K562 (cell line): ENCODE data around the gene PODN. TPM values are rescaled to one million over a fixed set of nuclear protein-coding genes. Genes with fewer than 3 reads are reported as not detected.

Experiments used
- ATAC-seq: fragments of 200-7000 bp; cut with Tn5 transposase; 3 replicates; pipeline ENCODE4 v1.9.1; 2020; ENCODE audit warnings: moderate library complexity
- BruUV-seq: library from RNA; stranded (reverse); fragments of 400-500 nt; replicated peaks from 2 replicates; lab custom pipeline; 2021; lab: Mats Ljungman, UMichigan
- CTCF ChIA-PET: fragments of 300-600 bp; formaldehyde crosslinking; extraction: SDS; loops from one replicate; lab custom pipeline; 2021; ENCODE audit warnings: low intra/inter-chr PET ratio; lab: Yijun Ruan, JAX
- POLR2A ChIA-PET: fragments of 300-600, 350-650 bp; sonication (Branson Sonifier 250); formaldehyde crosslinking; extraction: SDS; loops from one replicate; lab custom pipeline; 2021; ENCODE audit warnings: antibody characterized with exemption, inconsistent platforms; lab: Yijun Ruan, JAX
- DNase-seq, 4 experiments: peaks; one replicate each; pipeline versions ENCODE4 v3.0.0 to v3.0.0-alpha.2; 2011 to 2018; ENCODE audit warnings: low spot score in 3 of 4, mixed read lengths in 3 of 4; ENCODE audit errors: extremely low read depth in 1 of 4
- FAIRE-seq: peaks from 2 replicates; lab custom pipeline; 2011; peaks lifted over from hg19 to GRCh38; lab: Jason Lieb, UNC
- H2AFZ ChIP-seq: 2 replicates; pipeline ENCODE4 v1.6.0; 2011; ENCODE audit warnings: low read depth, low read length, control low read depth, inconsistent platforms
- H3K27ac ChIP-seq: fragments of 200-600 bp; 3 replicates; pipeline ENCODE4 v1.8.0; 2011; ENCODE audit warnings: low read depth, mild to moderate bottlenecking, control low read depth, inconsistent platforms, low read length, moderate library complexity, mixed read lengths; ENCODE audit errors: extremely low read depth
- H3K27me3 ChIP-seq, 2 experiments: fragments of 300-600 bp in 1 of 2; 2 replicates in 1 of 2; 3 replicates in 1 of 2; pipeline versions ENCODE4 v1.6.0 to v1.8.0; 2011; ENCODE audit warnings: inconsistent platforms in 2 of 2, low read length in 2 of 2, mild to moderate bottlenecking in 1 of 2, mixed read lengths in 1 of 2, moderate library complexity in 1 of 2; ENCODE audit not compliant: control insufficient read depth in 2 of 2, insufficient read depth in 2 of 2
- H3K36me3 ChIP-seq: fragments of 300-600 bp; 3 replicates; pipeline ENCODE4 v1.8.0; 2011; ENCODE audit warnings: mild to moderate bottlenecking, low read length, inconsistent platforms; ENCODE audit not compliant: control insufficient read depth, insufficient read depth
- H3K4me1 ChIP-seq, 2 experiments: fragments of 200-600 bp in 1 of 2; replicated peaks in 1 of 2; 2 replicates in 1 of 2; 3 replicates in 1 of 2; pipeline versions ENCODE4 v1.5.1 to v1.8.0; 2011; ENCODE audit warnings: inconsistent platforms in 2 of 2, low read length in 2 of 2, mild to moderate bottlenecking in 1 of 2, mixed read lengths in 1 of 2, moderate library complexity in 1 of 2; ENCODE audit not compliant: control insufficient read depth in 2 of 2, insufficient read depth in 2 of 2
- H3K4me2 ChIP-seq: 2 replicates; pipeline ENCODE4 v1.6.1; 2011; ENCODE audit warnings: low read length, control low read depth, inconsistent platforms, mixed read lengths; ENCODE audit not compliant: insufficient read depth
- H3K4me3 ChIP-seq: fragments of 200-600 bp; sonication (generic), shearing (Covaris generic); 2 replicates; pipeline ENCODE4 v1.5.1; 2016; ENCODE audit warnings: control low read depth, inconsistent platforms
- H3K79me2 ChIP-seq: fragments of 200-600 bp; 3 replicates; pipeline ENCODE4 v1.8.0; 2011; ENCODE audit warnings: low read length, inconsistent platforms; ENCODE audit not compliant: control insufficient read depth, insufficient read depth
- H3K9ac ChIP-seq, 2 experiments: 2 replicates each; pipeline versions ENCODE4 v1.6.0 to v1.6.1; 2011; ENCODE audit warnings: low read depth in 2 of 2, low read length in 2 of 2, control low read depth in 1 of 2, inconsistent platforms in 1 of 2, mild to moderate bottlenecking in 1 of 2, mixed read lengths in 1 of 2; ENCODE audit not compliant: insufficient read depth in 1 of 2
- H3K9me1 ChIP-seq: one replicate; pipeline ENCODE4 v1.6.0; 2011; ENCODE audit warnings: inconsistent platforms, mild to moderate bottlenecking, low read length, moderate library complexity; ENCODE audit not compliant: control insufficient read depth, insufficient read depth
- H3K9me3 ChIP-seq: replicated peaks from 2 replicates; pipeline ENCODE4 v1.5.1; 2011; ENCODE audit warnings: low read depth, low read length, inconsistent platforms; ENCODE audit not compliant: control insufficient read depth, insufficient read depth
- H4K20me1 ChIP-seq: replicated peaks from 2 replicates; pipeline ENCODE4 v1.6.1; 2011; ENCODE audit warnings: low read length, inconsistent platforms, mixed read lengths; ENCODE audit not compliant: control insufficient read depth, insufficient read depth
- CBFA2T2 ChIP-seq: fragments of 450-650 bp; conservative IDR thresholded peaks from 2 replicates; pipeline ENCODE4 v1.6.1; 2017; ENCODE audit warnings: mild to moderate bottlenecking
- CEBPB ChIP-seq: fragments of 450-650 bp; IDR thresholded peaks from 2 replicates; pipeline ENCODE4 v1.6.1; 2016; ENCODE audit warnings: missing genetic modification characterization, missing compliant biosample characterization
- CREM ChIP-seq: IDR thresholded peaks from 2 replicates; pipeline ENCODE4 v1.6.1; 2014; ENCODE audit warnings: antibody characterized with exemption, low read depth
- EP300 ChIP-seq: IDR thresholded peaks from 2 replicates; pipeline ENCODE4 v1.6.1; 2012; ENCODE audit warnings: low read length, improper control_type of control experiment
- ESRRA ChIP-seq: fragments of 450-650 bp; IDR thresholded peaks from 2 replicates; pipeline ENCODE4 v1.6.1; 2014; ENCODE audit warnings: low read depth, mild to moderate bottlenecking, moderate library complexity, borderline replicate concordance
- HNRNPLL ChIP-seq: fragments of 200-400 bp; formaldehyde crosslinking; IDR thresholded peaks from 2 replicates; pipeline ENCODE4 v1.6.1; 2017; ENCODE audit warnings: low read length, low read depth, mild to moderate bottlenecking; ENCODE audit not compliant: poor library complexity, severe bottlenecking
- PHF21A ChIP-seq: fragments of 450-650 bp; IDR thresholded peaks from 2 replicates; pipeline ENCODE4 v1.6.1; 2017; ENCODE audit warnings: low read depth, borderline replicate concordance
- RBM17 ChIP-seq: fragments of 200-400 bp; formaldehyde crosslinking; IDR thresholded peaks from 2 replicates; pipeline ENCODE4 v1.6.1; 2017; ENCODE audit warnings: low read depth, mild to moderate bottlenecking, low read length, borderline replicate concordance
- SREBF1 ChIP-seq: fragments of 150-350 bp; IDR thresholded peaks from 2 replicates; pipeline ENCODE4 v1.6.1; 2014; ENCODE audit warnings: antibody characterized with exemption, low read depth, low read length, borderline replicate concordance
- THRB ChIP-seq: fragments of 450-650 bp; formaldehyde crosslinking; conservative IDR thresholded peaks from 2 replicates; pipeline ENCODE4 v1.4.0; 2022; ENCODE audit warnings: mild to moderate bottlenecking, missing genetic modification characterization
- TRIM24 ChIP-seq, 2 experiments: fragments of 450-650 bp; IDR thresholded peaks; 2 replicates each; pipeline ENCODE4 v1.6.1; 2016
- ZEB2 ChIP-seq: fragments of 450-650 bp; IDR thresholded peaks from 2 replicates; pipeline ENCODE4 v1.6.1; 2016
- ZNF224 ChIP-seq: sonication (generic); formaldehyde crosslinking; IDR thresholded peaks from 2 replicates; pipeline ENCODE4 v1.8.0; 2022; ENCODE audit warnings: mild to moderate bottlenecking, missing genetic modification reagents
- ZNF23 ChIP-seq: fragments of 250-450 bp; sonication (Bioruptor Pico); IDR thresholded peaks from 2 replicates; pipeline ENCODE4 v1.4.0; 2020; ENCODE audit warnings: mild to moderate bottlenecking
- ZNF384 ChIP-seq: IDR thresholded peaks from 2 replicates; pipeline ENCODE4 v1.6.1; 2012; ENCODE audit warnings: low read depth, low read length, improper control_type of control experiment
- ZNF512 ChIP-seq: IDR thresholded peaks from 2 replicates; pipeline ENCODE4 v1.6.1; 2016; ENCODE audit warnings: missing genetic modification characterization, missing compliant biosample characterization
- ZNF639 ChIP-seq, 2 experiments: fragments of 200-800 bp in 1 of 2; sonication (Bioruptor generic) in 1 of 2; sonication (generic) in 1 of 2; formaldehyde crosslinking in 1 of 2; IDR thresholded peaks in 1 of 2; conservative IDR thresholded peaks in 1 of 2; 2 replicates each; pipeline versions ENCODE4 v1.5.0 to v1.6.1; 2016 to 2020; ENCODE audit warnings: missing compliant biosample characterization in 1 of 2, missing genetic modification characterization in 1 of 2, missing genetic modification reagents in 1 of 2
- ZNF764 ChIP-seq: fragments of 250-450 bp; sonication (Bioruptor Pico); IDR thresholded peaks from 2 replicates; pipeline ENCODE4 v1.4.0; 2020; ENCODE audit warnings: low read depth, mild to moderate bottlenecking, moderate library complexity
- WGBS: fragments of 100-300 bp; shearing (Covaris generic); methylation state at CpG from one replicate; pipeline ENCODE4 v1.1.6; 2016; ENCODE audit warnings: low coverage, mixed read lengths; ENCODE audit not compliant: insufficient coverage; ENCODE audit errors: missing lambda C conversion rate; 5-methylcytosine and 5-hydroxymethylcytosine counted together
- in situ Hi-C: fragments of 300-500 bp; cut with MboI; formaldehyde crosslinking; loops from 4 replicates; pipeline ENCODE4 v1.15.0; 2018; ENCODE audit warnings: inconsistent platforms, mixed read lengths
- intact Hi-C: fragments of 100-400 bp; cut with micrococcal nuclease; formaldehyde crosslinking; loops from 2 replicates; pipeline ENCODE4 v1.14.2; 2022
- polyA plus RNA-seq, 8 experiments: library from polyadenylated mRNA; depleted of rRNA in 4 of 8; stranded (reverse) in 5 of 8; unstranded in 3 of 8; fragments of >200 nt; fragmentation: Nextera tagmentation in 2 of 8; fragmentation: Illumina TruSeq in 1 of 8; extraction: Ambion mirVana in 2 of 8; extraction: Trizol in 1 of 8; gene quantifications; 2 replicates each; pipeline versions ENCODE4 v1.2.1 to v1.2.3, GENCODE V29; 2011 to 2014; ENCODE audit warnings: inconsistent platforms in 1 of 8, missing spikeins in 1 of 8
- total RNA-seq, 7 experiments: library from RNA; depleted of rRNA in 6 of 7; stranded (reverse); fragments of >200 nt in 6 of 7; fragmentation: Illumina TruSeq in 2 of 7; extraction: Trizol in 2 of 7; gene quantifications; 2 replicates each; pipeline versions ENCODE4 v1.2.1 to v1.2.3, GENCODE V29; 2011 to 2021; ENCODE audit warnings: low replicate concordance in 1 of 7

PODN gene
- total and polyA plus RNA-seq, 9 of the 15 experiments (the other 6 are each of a cell fraction or from before 2014, with no cell fraction given) = not detected

- DNase-seq = peak in 1 of 4 experiments; percentile 14
- no peak overlapping the region for H3K9ac ChIP-seq
- no peak overlapping the region for H3K4me2 ChIP-seq
- H3K36me3 ChIP-seq = no peaks in the 10 kb centered on the region
- no peak overlapping the region for H3K27ac ChIP-seq
- 2% methylated on average over 7 of the region's 7 CpGs for WGBS
- H3K79me2 ChIP-seq = no peaks in the 10 kb centered on the region
- no TSS peak for BruUV-seq
- H3K4me3 ChIP-seq = no peak overlapping the region
- intact Hi-C loops (loop anchor here (10.0 kb wide), 1 partner anchor 164 kb away; no protein-coding TSS in a partner anchor), in situ Hi-C loops (no loop called here)
- peaks cover 14 to 46% of the 10 kb centered on the region in 2 experiments; a peak in 4 of 5 replicates for H3K27me3 ChIP-seq
- peak; percentile 40 for FAIRE-seq
- peak; percentile 18; the same call in 1 of the 3 replicates for ATAC-seq
- H3K9me3 ChIP-seq = no peaks in the 10 kb centered on the region
- POLR2A ChIA-PET = interaction anchor here (0.8 to 1.4 kb wide), 5 partner anchors 9 to 39 kb away, joined by 3 to 8 read pairs (median 5); no protein-coding TSS in a partner anchor
- no peaks in the 10 kb centered on the region for H3K9me1 ChIP-seq
- CTCF ChIA-PET = no interaction called here
- no peaks in the 10 kb centered on the region for H4K20me1 ChIP-seq
- H2AFZ ChIP-seq = no peak overlapping the region
- H3K4me1 ChIP-seq = peaks cover 0 to 15% of the 10 kb centered on the region in 2 experiments; a peak in 2 of 5 replicates
- TF ChIP-seq ZEB2 = peak; percentile 74
- TF ChIP-seq ZNF384 = no peak
- TF ChIP-seq ZNF639 (CRISPR knock-in tag; conservative IDR thresholded peaks at IDR 0.05 in 1 of 2, IDR thresholded peaks at IDR 0.05 in 1 of 2) = no peak
- 0 out of 2 replicates have a peak, but pooled peaks have one; percentile 25 for TF ChIP-seq EP300
- peak; percentile 34; the same call in 1 of the 2 replicates for TF ChIP-seq CEBPB (tag)
- TF ChIP-seq RBM17 = no peak
- TF ChIP-seq THRB (CRISPR knock-in tag) = no peak
- TF ChIP-seq CBFA2T2 = peak; percentile 75
- no peak for TF ChIP-seq ZNF512 (tag)
- TF ChIP-seq ZNF23 = no peak
- no peak for TF ChIP-seq HNRNPLL
- TF ChIP-seq TRIM24 (IDR thresholded peaks at IDR 0.05) = peak in 1 of 2 experiments; percentile 49; a peak in 2 of 4 replicates
- TF ChIP-seq SREBF1 = no peak
- TF ChIP-seq ESRRA = 0 out of 2 replicates have a peak, but pooled peaks have one; percentile 23
- no peak for TF ChIP-seq PHF21A
- no peak for TF ChIP-seq ZNF764 (CRISPR knock-in tag)
- TF ChIP-seq CREM = no peak
- no peak for TF ChIP-seq ZNF224 (CRISPR knock-in tag)
Measured at GRCh38 chr1:53068314-53069099, 6.5 kb downstream of the PODN start.
